Testis (tissue), 2 donors: ENCODE data around the gene ATP6V0D1.

Source experiments
- POLR2A ChIP-seq: fragments of 450-650 bp; IDR thresholded peaks from one replicate; pipeline ENCODE4 v1.6.1; 2017; ENCODE audit warnings: antibody characterized with exemption, mild to moderate bottlenecking, moderate library complexity
- TF ChIP-seq, protein P1 (sequence below), 3 experiments: fragments of 450-650 bp in 2 of 3; fragments of 200-600 bp in 1 of 3; sonication (generic) in 1 of 3; IDR thresholded peaks; one replicate each; pipeline ENCODE4 v1.5.1; 2016 to 2019; ENCODE audit warnings: antibody characterized with exemption in 3 of 3, mild to moderate bottlenecking in 2 of 3, moderate library complexity in 1 of 3

DNA sequence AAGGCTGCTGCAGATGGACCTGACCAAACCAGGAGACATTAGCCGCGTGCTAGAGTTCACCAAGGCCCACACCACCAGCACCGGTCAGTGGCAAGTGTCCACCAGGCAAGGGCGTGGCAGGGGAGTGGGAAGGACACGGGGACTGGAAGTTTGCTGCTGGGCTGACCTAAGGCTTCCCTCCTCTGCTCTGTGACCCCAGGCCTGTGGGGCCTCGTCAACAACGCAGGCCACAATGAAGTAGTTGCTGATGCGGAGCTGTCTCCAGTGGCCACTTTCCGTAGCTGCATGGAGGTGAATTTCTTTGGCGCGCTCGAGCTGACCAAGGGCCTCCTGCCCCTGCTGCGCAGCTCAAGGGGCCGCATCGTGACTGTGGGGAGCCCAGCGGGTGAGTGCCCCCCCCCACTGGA is 45.2 kb downstream of the ATP6V0D1 start:
- no peak for TF ChIP-seq POLR2A
- TF ChIP-seq, protein P1, sequence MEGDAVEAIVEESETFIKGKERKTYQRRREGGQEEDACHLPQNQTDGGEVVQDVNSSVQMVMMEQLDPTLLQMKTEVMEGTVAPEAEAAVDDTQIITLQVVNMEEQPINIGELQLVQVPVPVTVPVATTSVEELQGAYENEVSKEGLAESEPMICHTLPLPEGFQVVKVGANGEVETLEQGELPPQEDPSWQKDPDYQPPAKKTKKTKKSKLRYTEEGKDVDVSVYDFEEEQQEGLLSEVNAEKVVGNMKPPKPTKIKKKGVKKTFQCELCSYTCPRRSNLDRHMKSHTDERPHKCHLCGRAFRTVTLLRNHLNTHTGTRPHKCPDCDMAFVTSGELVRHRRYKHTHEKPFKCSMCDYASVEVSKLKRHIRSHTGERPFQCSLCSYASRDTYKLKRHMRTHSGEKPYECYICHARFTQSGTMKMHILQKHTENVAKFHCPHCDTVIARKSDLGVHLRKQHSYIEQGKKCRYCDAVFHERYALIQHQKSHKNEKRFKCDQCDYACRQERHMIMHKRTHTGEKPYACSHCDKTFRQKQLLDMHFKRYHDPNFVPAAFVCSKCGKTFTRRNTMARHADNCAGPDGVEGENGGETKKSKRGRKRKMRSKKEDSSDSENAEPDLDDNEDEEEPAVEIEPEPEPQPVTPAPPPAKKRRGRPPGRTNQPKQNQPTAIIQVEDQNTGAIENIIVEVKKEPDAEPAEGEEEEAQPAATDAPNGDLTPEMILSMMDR (IDR thresholded peaks at IDR 0.05): no peak
